Sigmoid colon (tissue), 4 donors: Measurements from ENCODE around the gene KRT5.

Source experiments
- CTCF ChIP-seq, 4 experiments: fragments of 450-650 bp in 3 of 4; fragments of 200-600 bp in 1 of 4; IDR thresholded peaks; one replicate each; pipeline ENCODE4 v1.5.1; 2016 to 2019; ENCODE audit warnings: antibody characterized with exemption in 4 of 4, mild to moderate bottlenecking in 3 of 4, moderate library complexity in 2 of 4
- POLR2A ChIP-seq, 2 donors: fragments of 450-650 bp; IDR thresholded peaks; one replicate each; pipeline ENCODE4 v1.6.1; 2016; ENCODE audit warnings: antibody characterized with exemption in 2 of 2, mild to moderate bottlenecking in 2 of 2, moderate library complexity in 2 of 2
- POLR2AphosphoS5 ChIP-seq, 4 donors: sonication (generic); formaldehyde crosslinking; IDR thresholded peaks; one replicate each; pipeline ENCODE4 v1.6.1; 2017; ENCODE audit warnings: antibody characterized with exemption in 4 of 4

- TF ChIP-seq CTCF (IDR thresholded peaks at IDR 0.05) (no peak), POLR2A (IDR thresholded peaks at IDR 0.05) (no peak), POLR2AphosphoS5 (IDR thresholded peaks at IDR 0.05) (no peak)
These were observed 5.5 kb downstream of the KRT5 start for GRCh38 chr12:52514471-52515318.
